Right lobe of liver (tissue), 6 donors: ENCODE measurements around the gene TECTA. TPM values are rescaled to one million over a fixed set of nuclear protein-coding genes. Genes with fewer than 3 reads are reported as not detected.

ENCODE experiments used
- ATAC-seq, 4 donors: fragments of 200-7000 bp; cut with Tn5 transposase; one replicate each; pipeline ENCODE4 v1.9.1; 2020; ENCODE audit warnings: mild to moderate bottlenecking in 4 of 4, moderate library complexity in 4 of 4
- DNase-seq, 3 donors: peaks; one replicate each; pipeline ENCODE4 v3.0.0-alpha.2; 2020
- H3K27ac ChIP-seq, 3 donors: fragments of 200-600 bp; one replicate each; pipeline ENCODE4 v1.8.0; 2022
- H3K27me3 ChIP-seq, 2 donors: fragments of 200-600 bp; one replicate each; pipeline ENCODE4 v1.8.0; 2022
- H3K36me3 ChIP-seq, 4 donors: fragments of 200-600 bp; sonication (generic) in 1 of 4; one replicate each; pipeline versions ENCODE4 v1.5.1 to v1.8.0; 2017 to 2022; ENCODE audit warnings: control low read depth in 1 of 4
- H3K4me1 ChIP-seq, 4 donors: fragments of 200-600 bp; sonication (generic) in 1 of 4; one replicate each; pipeline versions ENCODE4 v1.5.1 to v1.8.0; 2017 to 2022; ENCODE audit warnings: control low read depth in 1 of 4
- H3K4me3 ChIP-seq, 3 donors: fragments of 200-600 bp; one replicate each; pipeline ENCODE4 v1.8.0; 2022
- H3K9me3 ChIP-seq, 4 donors: fragments of 200-600 bp; sonication (generic) in 1 of 4; one replicate each; pipeline versions ENCODE4 v1.5.1 to v1.8.0; 2017 to 2022; ENCODE audit warnings: control low read depth in 1 of 4
- CTCF ChIP-seq, 4 donors: fragments of 200-600 bp in 3 of 4; fragments of 450-650 bp in 1 of 4; IDR thresholded peaks; one replicate each; pipeline versions ENCODE4 v1.5.1 to v1.8.0; 2016 to 2022; ENCODE audit warnings: antibody characterized with exemption in 4 of 4, mild to moderate bottlenecking in 2 of 4
- POLR2A ChIP-seq: fragments of 450-650 bp; IDR thresholded peaks from one replicate; pipeline ENCODE4 v1.6.1; 2017; ENCODE audit warnings: antibody characterized with exemption, mild to moderate bottlenecking
- WGBS: methylation state at CpG from one replicate; pipeline ENCODE4 v1.1.6; 2018; ENCODE audit warnings: low coverage, low lambda C conversion rate; ENCODE audit not compliant: insufficient coverage; ENCODE audit errors: missing lambda C conversion rate; 5-methylcytosine and 5-hydroxymethylcytosine counted together
- intact Hi-C, 2 donors: fragments of 100-400 bp; cut with DNase I; formaldehyde crosslinking; loops; one replicate each; pipeline versions ENCODE4 v1.11.2 to v1.14.1; 2022
- total RNA-seq, 6 experiments: library from RNA; depleted of rRNA in 2 of 6; stranded (reverse); fragments of >200 nt in 2 of 6; fragmentation: NEBNext Ultra II Directional in 3 of 6; extraction: Animal tissue kit (Norgen Biotek cat#: 25700) in 3 of 6; gene quantifications; one replicate each; pipeline versions ENCODE4 v1.1.0 to v1.2.4, GENCODE V29; 2016 to 2023
- donor health status: DM: no; HTN: yes; CAD: no.
- donor health status: DM: no; HTN: no; CAD: no.
- donor health status: DM: no; HTN: no; CAD: no.
- donor health status: DM: no; HTN: yes; CAD: no.
- donor health status: DM: no; HTN: yes; CAD: no.

Gene TECTA
- total RNA-seq, 6 experiments from 2014 or later: 0.24 to 1.2 (median 0.52) TPM

GRCh38 chr11:121153472-121153871 is 52.4 kb downstream of the TECTA start:
- ATAC-seq (no peak), DNase-seq (no peak)
- Histone ChIP-seq H3K4me1 (no peaks in the 10 kb centered on the region), H3K27me3 (no peaks in the 10 kb centered on the region), H3K36me3 (no peaks in the 10 kb centered on the region), H3K27ac (no peak overlapping the region), H3K9me3 (no peaks in the 10 kb centered on the region), H3K4me3 (no peak overlapping the region)
- 80% methylated on average over 5 of the region's 8 CpGs for WGBS
- intact Hi-C loops: no loop called here
- TF ChIP-seq CTCF (IDR thresholded peaks at IDR 0.05): no peak
- TF ChIP-seq POLR2A: no peak

- no peak for ATAC-seq
Observed at GRCh38 chr11:121154486-121155314, 53.7 kb downstream of the TECTA start.

GRCh38 chr11:121157756-121158155 is 56.7 kb downstream of the TECTA start:
- ATAC-seq (no peak), DNase-seq (no peak)
- WGBS: 75% methylated on average over 13 of the region's 36 CpGs
- H3K4me3 ChIP-seq: no peak overlapping the region
- H3K9me3 ChIP-seq: no peaks in the 10 kb centered on the region
- intact Hi-C loops: no loop called here
- TF ChIP-seq CTCF (IDR thresholded peaks at IDR 0.05): no peak
- TF ChIP-seq POLR2A: no peak
- H3K4me1 ChIP-seq: no peaks in the 10 kb centered on the region
- H3K27me3 ChIP-seq: no peaks in the 10 kb centered on the region
- no peaks in the 10 kb centered on the region for H3K36me3 ChIP-seq
- no peak overlapping the region for H3K27ac ChIP-seq

More at GRCh38 chr11:121154486-121155314, 53.7 kb downstream of the TECTA start:
- no peaks in the 10 kb centered on the region for H3K36me3 ChIP-seq
- no peaks in the 10 kb centered on the region for H3K9me3 ChIP-seq
- no peak overlapping the region for H3K4me3 ChIP-seq
- H3K4me1 ChIP-seq: no peaks in the 10 kb centered on the region
- H3K27ac ChIP-seq: no peak overlapping the region
- TF ChIP-seq POLR2A (no peak), CTCF (IDR thresholded peaks at IDR 0.05) (no peak)
- H3K27me3 ChIP-seq: no peaks in the 10 kb centered on the region
- intact Hi-C loops: no loop called here
- 75% methylated on average over 11 of the region's 13 CpGs for WGBS
- no peak for DNase-seq

- no peak overlapping the region for H3K27ac ChIP-seq
- no peak for TF ChIP-seq CTCF (IDR thresholded peaks at IDR 0.05)
- no peak for TF ChIP-seq POLR2A
Observed at GRCh38 chr11:121159741-121160140, 58.7 kb downstream of the TECTA start.

More at GRCh38 chr11:121159741-121160140, 58.7 kb downstream of the TECTA start:
- H3K36me3 ChIP-seq: no peaks in the 10 kb centered on the region
- DNase-seq: no peak
- no peaks in the 10 kb centered on the region for H3K9me3 ChIP-seq
- no peak overlapping the region for H3K4me3 ChIP-seq
- intact Hi-C loops: no loop called here
- H3K4me1 ChIP-seq: no peaks in the 10 kb centered on the region
- peak in 3 of 4 donors; percentile 22 to 45 (median 23) for ATAC-seq
- 57% methylated on average over 3 of the region's 3 CpGs for WGBS
- H3K27me3 ChIP-seq: no peaks in the 10 kb centered on the region
